Measurements from ENCODE around the gene PERM1.
"Not testable (repeated sequence)": the region's sequence is repeated elsewhere in the genome, so short reads cannot be mapped to it uniquely, and the experiment has no call there.

PERM1 gene

GRCh38 chr1:998745-998994 lies 16.8 kb upstream of the PERM1 start:
- peak; percentile 46 for DNase-seq (ENCODE audit: low read depth)
- no peak for TF ChIP-seq CTCF (IDR thresholded peaks at IDR 0.05; ENCODE audit: low read length, missing control alignments)
- H3K4me3 ChIP-seq (replicated peaks; ENCODE audit: low read depth, low read length) = peak overlapping the region; percentile 40

- DNase-seq (ENCODE audit: low read depth) = no peak
- H3K4me3 ChIP-seq (replicated peaks; ENCODE audit: low read depth, low read length) = peak overlapping the region; percentile 17
Observed at GRCh38 chr1:997993-998744, 16.3 kb upstream of the PERM1 start.

GRCh38 chr1:997713-997992 lies 15.8 kb upstream of the PERM1 start:
- no peak overlapping the region for H3K4me3 ChIP-seq (replicated peaks; ENCODE audit: low read depth, low read length)
- TF ChIP-seq CTCF (IDR thresholded peaks at IDR 0.05; ENCODE audit: low read length, missing control alignments) = no peak
- no peak for DNase-seq (ENCODE audit: low read depth)

More at GRCh38 chr1:997993-998744, 16.3 kb upstream of the PERM1 start:
- no peak for TF ChIP-seq CTCF (IDR thresholded peaks at IDR 0.05; ENCODE audit: low read length, missing control alignments)

- DNase-seq (ENCODE audit: low read depth) = no peak
- no peak overlapping the region for H3K4me3 ChIP-seq (replicated peaks; ENCODE audit: low read depth, low read length)
- no peak for TF ChIP-seq CTCF (IDR thresholded peaks at IDR 0.05; ENCODE audit: low read length, missing control alignments)
Observed at GRCh38 chr1:996851-997712, 15.2 kb upstream of the PERM1 start.

GRCh38 chr1:995665-996633 lies 14.1 kb upstream of the PERM1 start:
- no peak for TF ChIP-seq CTCF (IDR thresholded peaks at IDR 0.05; ENCODE audit: low read length, missing control alignments)
- H3K4me3 ChIP-seq (replicated peaks; ENCODE audit: low read depth, low read length) = no peak overlapping the region

GRCh38 chr1:994546-994945 lies 12.7 kb upstream of the PERM1 start:
- H3K4me3 ChIP-seq (replicated peaks; ENCODE audit: low read depth, low read length); DNase-seq (ENCODE audit: low read depth): not testable (repeated sequence)

More at GRCh38 chr1:995665-996633, 14.1 kb upstream of the PERM1 start:
- DNase-seq (ENCODE audit: low read depth) = no peak

Data from fibroblast of pulmonary artery (primary cell).